ENCODE results near the gene TLK2.
"Not testable (repeated sequence)": the region's sequence is repeated elsewhere in the genome, so short reads cannot be mapped to it uniquely, and the experiment has no call there.

The TLK2 gene

DNA sequence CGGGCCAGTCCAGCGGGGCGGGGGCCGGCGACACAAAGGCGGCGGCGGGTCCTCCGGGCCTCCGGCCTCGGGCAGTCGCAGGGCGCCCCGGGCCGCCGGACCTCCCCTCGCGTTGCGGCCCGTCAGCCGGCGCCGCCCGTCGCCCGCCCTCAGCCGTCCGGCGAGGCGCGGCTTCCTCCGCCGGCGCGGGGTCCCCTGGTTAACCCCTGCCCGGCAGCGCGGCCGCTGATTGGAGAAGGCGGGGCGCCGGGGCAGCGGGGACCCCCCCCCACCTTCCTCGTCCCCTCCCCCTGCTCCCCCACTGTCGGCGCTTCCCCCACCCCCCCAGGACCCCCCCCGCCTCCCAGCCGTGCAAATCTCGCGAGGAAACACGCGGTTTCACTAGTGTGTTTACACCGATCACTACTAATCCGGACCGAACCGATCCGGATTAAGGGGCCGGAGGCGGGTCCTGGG, at the start of gene TLK2:
TLK2 (plus strand) TSS at position 402 of the 456 bp plus-strand sequence. CDS start 2,301 bp downstream, outside the sequence.
- in situ Hi-C loops (cut with MboI; ENCODE audit: low sequenced_read_pairs) = no loop called here

GRCh38 chr17:62435251-62435650, 43.4 kb upstream of the TLK2 start:
- in situ Hi-C loops (cut with MboI; ENCODE audit: low sequenced_read_pairs) = not testable (repeated sequence)

DNA sequence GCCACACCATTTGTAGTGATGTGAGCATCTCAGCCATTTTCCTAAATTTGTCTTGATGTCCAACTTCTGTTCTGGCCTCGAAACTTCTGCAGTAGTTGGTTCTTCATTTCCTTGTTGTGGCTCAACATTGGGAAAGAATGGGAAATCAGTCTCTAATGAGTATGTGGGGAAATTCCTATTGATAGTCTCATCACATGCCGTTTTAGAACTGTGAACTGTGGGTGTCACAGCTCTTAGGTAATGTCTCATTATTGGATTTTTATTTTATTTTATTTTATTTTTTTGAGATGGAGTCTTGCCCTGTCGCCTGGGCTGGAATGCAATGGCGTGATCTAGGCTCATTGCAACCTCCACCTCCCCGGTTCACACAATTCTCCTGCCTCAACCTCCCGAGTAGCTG, 37.4 kb upstream of the TLK2 start:
- in situ Hi-C loops (cut with MboI; ENCODE audit: low sequenced_read_pairs) = not testable (repeated sequence)

- in situ Hi-C loops (cut with MboI; ENCODE audit: low sequenced_read_pairs) = no loop called here
These were observed 34.6 kb upstream of the TLK2 start for GRCh38 chr17:62444063-62444462.

DNA sequence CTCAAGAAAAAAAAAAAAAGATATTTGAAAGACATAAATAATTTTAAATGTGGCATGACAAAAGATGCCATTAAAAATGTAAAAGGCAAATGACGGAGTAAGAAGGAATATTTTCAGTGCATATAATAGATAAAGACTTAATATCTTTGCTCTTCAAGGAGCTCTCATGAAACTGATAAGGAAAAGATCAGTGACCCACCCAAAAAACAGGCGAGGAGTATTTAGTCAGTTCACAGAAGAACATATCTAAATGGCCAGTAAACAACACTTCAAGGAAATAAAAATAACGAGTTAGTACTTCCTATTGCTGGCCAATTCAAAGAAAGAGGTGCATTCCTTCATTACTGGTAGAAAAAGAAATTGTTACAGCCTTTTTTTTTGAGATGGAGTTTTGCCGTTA, 32.8 kb upstream of the TLK2 start:
- in situ Hi-C loops (cut with MboI; ENCODE audit: low sequenced_read_pairs) = not testable (repeated sequence)

- in situ Hi-C loops (cut with MboI; ENCODE audit: low sequenced_read_pairs) = not testable (repeated sequence)
These were observed 26.4 kb upstream of the TLK2 start for GRCh38 chr17:62452195-62452594.

GRCh38 chr17:62453041-62453440, 25.6 kb upstream of the TLK2 start:
- in situ Hi-C loops (cut with MboI; ENCODE audit: low sequenced_read_pairs) = not testable (repeated sequence)

DNA sequence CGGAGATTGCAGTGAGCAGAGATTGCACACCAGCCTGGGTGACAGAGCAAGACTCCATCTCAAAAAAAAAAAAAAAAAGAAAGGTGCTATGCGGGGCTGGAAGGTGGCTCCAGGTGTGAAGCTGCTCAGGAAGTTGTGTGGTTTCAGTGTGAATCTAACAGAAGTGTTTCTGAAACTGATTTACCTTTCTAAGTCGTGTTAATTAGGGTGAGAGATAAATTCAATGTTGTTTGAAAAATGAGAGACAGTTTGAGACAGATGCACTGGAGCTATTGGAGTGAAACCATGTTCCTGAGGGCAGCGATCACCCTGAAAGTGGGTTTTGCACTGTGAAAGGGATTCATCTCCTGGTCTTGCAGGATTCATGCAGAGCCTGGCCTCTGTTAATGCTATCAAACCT, 25.0 kb upstream of the TLK2 start:
- in situ Hi-C loops (cut with MboI; ENCODE audit: low sequenced_read_pairs) = not testable (repeated sequence)

- in situ Hi-C loops (cut with MboI; ENCODE audit: low sequenced_read_pairs) = not testable (repeated sequence)
These were observed 24.5 kb upstream of the TLK2 start for GRCh38 chr17:62454111-62454510.

DNA sequence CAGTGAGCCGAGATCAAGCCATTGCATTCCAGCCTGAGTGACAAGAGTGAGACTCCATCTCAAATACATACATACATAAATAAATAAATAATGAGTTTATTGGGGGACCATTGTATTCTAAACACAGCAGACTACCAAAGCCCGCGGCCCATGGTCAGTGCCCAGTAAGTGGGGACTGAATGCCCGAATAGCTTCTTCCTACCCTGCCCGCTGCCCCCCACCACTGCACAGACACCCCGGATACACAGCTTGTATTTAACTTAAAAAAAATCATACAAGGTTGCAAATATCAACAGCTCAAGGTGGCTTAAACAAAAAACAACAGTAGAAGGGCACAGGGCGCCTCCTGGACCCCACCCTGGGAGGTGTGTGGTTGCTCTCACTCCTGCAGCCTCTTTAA, 22.6 kb upstream of the TLK2 start:
- in situ Hi-C loops (cut with MboI; ENCODE audit: low sequenced_read_pairs) = no loop called here

DNA sequence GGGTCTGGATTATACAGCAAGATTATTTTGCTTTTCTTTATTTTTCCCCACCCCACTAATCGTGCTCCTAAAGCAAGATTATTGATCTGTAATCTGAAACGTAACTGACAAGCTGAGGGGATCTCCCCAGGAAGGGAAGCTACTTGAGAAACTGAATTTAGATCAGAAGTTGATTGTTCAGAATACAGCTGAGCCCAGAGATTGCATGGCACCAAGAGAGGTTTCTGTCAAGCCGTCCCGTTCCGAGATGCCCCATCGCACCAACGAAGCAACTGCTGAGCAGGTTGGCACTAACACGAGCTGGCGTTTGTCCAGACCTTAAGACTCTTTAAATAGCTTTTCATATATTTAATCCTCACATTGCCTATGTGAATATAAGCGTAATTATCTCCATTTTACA, 20.1 kb upstream of the TLK2 start:
- in situ Hi-C loops (cut with MboI; ENCODE audit: low sequenced_read_pairs) = not testable (repeated sequence)

GRCh38 chr17:62464422-62464821, 14.2 kb upstream of the TLK2 start:
- in situ Hi-C loops (cut with MboI; ENCODE audit: low sequenced_read_pairs) = not testable (repeated sequence)

GRCh38 chr17:62465271-62465670, 13.4 kb upstream of the TLK2 start:
- in situ Hi-C loops (cut with MboI; ENCODE audit: low sequenced_read_pairs) = not testable (repeated sequence)

- in situ Hi-C loops (cut with MboI; ENCODE audit: low sequenced_read_pairs) = not testable (repeated sequence)
These were observed 7.8 kb upstream of the TLK2 start for GRCh38 chr17:62470666-62471379.

GRCh38 chr17:62471380-62471880, 7.2 kb upstream of the TLK2 start:
- in situ Hi-C loops (cut with MboI; ENCODE audit: low sequenced_read_pairs) = not testable (repeated sequence)

DNA sequence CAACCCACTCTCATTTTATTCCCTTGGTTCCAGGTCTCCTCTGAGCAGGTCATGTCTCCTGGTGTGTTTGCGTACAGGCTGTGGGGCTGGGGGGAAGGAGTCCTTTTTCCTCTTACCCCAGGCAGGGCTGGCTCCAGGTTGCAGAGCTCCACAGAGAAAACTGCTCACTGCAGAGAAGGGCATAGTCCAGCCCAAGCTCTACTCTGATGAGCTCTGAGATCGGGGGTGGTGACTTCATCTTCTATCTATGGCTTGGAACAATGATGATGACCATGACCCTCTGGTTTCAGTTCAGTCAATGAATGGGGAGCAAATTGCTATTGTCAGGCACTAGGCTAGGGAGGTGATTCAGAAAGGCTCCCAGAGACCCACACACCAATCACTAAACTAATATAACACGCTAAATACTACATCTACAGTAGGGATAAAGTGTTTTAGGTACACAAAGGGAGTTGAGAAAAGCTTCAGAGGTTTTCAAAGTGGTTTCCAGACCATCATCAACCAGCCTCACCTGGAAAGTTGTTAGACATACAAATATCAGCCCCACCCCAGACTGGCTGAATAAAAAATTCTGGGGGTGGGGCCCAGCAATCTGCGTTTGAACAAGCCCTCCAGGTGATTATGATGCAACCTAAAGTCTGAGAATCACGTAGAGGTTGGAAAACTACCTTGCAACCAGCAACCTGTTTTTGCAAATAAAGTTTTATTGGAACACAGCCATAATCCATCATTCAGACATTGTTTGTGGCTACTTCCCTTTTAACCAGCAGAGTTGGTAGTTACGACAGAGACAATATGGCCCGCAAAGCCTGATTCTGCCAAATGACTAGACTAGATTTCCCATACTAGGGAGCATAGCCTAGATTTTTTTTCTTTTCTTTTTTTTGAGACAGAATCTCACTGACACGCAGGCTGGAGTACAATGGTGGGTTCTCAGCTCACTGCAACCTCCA, 5.3 kb upstream of the TLK2 start:
- in situ Hi-C loops (cut with MboI; ENCODE audit: low sequenced_read_pairs) = not testable (repeated sequence)

- in situ Hi-C loops (cut with MboI; ENCODE audit: low sequenced_read_pairs) = not testable (repeated sequence)
These were observed 1.5 kb upstream of the TLK2 start for GRCh38 chr17:62477111-62477510.

GRCh38 chr17:62477718-62478408, 762 bp upstream of the TLK2 start:
- in situ Hi-C loops (cut with MboI; ENCODE audit: low sequenced_read_pairs) = not testable (repeated sequence)

DNA sequence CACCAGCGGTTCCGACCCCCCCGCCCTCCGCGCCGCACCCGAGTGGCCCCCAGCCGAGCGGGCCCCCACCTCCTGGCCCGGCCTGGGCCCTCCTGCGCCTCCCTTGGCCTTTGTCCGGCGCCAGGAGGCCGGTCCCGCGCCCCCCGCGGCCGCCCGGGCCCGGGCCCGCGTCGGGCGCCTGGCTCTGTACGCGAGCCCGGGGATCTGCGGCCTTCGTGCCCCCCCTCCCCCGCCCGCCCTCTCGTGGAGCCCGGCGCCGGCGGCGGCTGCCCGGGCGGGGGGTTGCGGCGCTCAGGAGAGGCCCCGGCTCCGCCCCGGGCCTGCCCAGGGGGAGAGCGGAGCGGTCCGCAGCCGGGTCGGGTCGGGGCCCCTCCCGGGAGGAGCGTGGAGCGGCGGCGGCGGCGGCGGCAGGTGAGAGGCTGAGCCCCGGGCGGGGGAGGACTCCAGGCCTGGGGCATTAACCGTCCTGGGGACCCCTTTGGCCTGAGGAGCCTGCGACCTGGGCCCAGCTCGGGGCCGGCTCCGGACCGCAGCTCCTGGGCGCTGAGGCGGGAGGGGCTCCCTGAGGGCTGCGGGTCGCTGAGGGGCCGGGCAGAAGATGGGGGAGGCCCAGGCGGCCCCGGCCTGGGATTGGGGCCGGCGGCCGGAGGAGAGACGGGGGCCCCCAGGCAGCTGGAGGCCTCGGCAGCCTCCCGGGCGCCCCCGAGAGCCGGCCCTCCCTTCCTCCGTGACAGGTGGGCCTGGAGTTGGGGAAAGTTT, 434 bp downstream of the TLK2 start:
- in situ Hi-C loops (cut with MboI; ENCODE audit: low sequenced_read_pairs) = not testable (repeated sequence)

GRCh38 chr17:62479639-62480258, 1.1 kb downstream of the TLK2 start:
- in situ Hi-C loops (cut with MboI; ENCODE audit: low sequenced_read_pairs) = not testable (repeated sequence)
